Liver (tissue), 9 donors: ENCODE data around the gene COL5A1. TPM values are rescaled to one million over a fixed set of nuclear protein-coding genes. Genes with fewer than 3 reads are reported as not detected.

Experiments used
- DNase-seq: peaks from one replicate; pipeline ENCODE4 v3.0.0-alpha.2; 2017; ENCODE audit warnings: low spot score
- H3K27ac ChIP-seq, 2 donors: one replicate each; pipeline ENCODE4 v1.7.0; 2013; ENCODE audit warnings: inconsistent platforms in 2 of 2, low read length in 2 of 2, control low read depth in 1 of 2, low read depth in 1 of 2, mild to moderate bottlenecking in 1 of 2
- H3K27me3 ChIP-seq, 4 donors: one replicate each; pipeline versions ENCODE4 v1.6.1 to v1.7.0; 2013; ENCODE audit warnings: low read length in 3 of 4, inconsistent platforms in 1 of 4, mild to moderate bottlenecking in 1 of 4, moderate library complexity in 1 of 4; ENCODE audit not compliant: control insufficient read depth in 4 of 4, insufficient read depth in 4 of 4
- H3K36me3 ChIP-seq, 4 donors: one replicate each; pipeline versions ENCODE4 v1.6.1 to v1.7.0; 2013; ENCODE audit warnings: low read length in 3 of 4, mild to moderate bottlenecking in 3 of 4, low read depth in 1 of 4, moderate library complexity in 1 of 4; ENCODE audit not compliant: control insufficient read depth in 4 of 4, insufficient read depth in 3 of 4
- H3K4me1 ChIP-seq, 4 donors: one replicate each; pipeline versions ENCODE4 v1.6.1 to v1.7.0; 2013; ENCODE audit warnings: low read length in 3 of 4, mild to moderate bottlenecking in 3 of 4, moderate library complexity in 1 of 4; ENCODE audit not compliant: control insufficient read depth in 4 of 4, insufficient read depth in 4 of 4
- H3K4me3 ChIP-seq, 3 donors: one replicate each; pipeline versions ENCODE4 v1.6.1 to v1.7.0; 2013; ENCODE audit warnings: low read length in 3 of 3, control low read depth in 1 of 3, low read depth in 1 of 3, mild to moderate bottlenecking in 1 of 3
- H3K9ac ChIP-seq, 2 donors: one replicate each; pipeline ENCODE4 v1.7.0; 2013; ENCODE audit warnings: low read length in 2 of 2, mild to moderate bottlenecking in 2 of 2, moderate library complexity in 2 of 2, control low read depth in 1 of 2, low read depth in 1 of 2
- H3K9me3 ChIP-seq, 4 donors: one replicate each; pipeline versions ENCODE4 v1.6.1 to v1.7.0; 2013; ENCODE audit warnings: low read length in 3 of 4; ENCODE audit not compliant: control insufficient read depth in 4 of 4
- ATF3 ChIP-seq: IDR thresholded peaks from 2 replicates; pipeline ENCODE4 v1.6.1; 2016; ENCODE audit warnings: antibody characterized with exemption
- EGR1 ChIP-seq, 2 donors: IDR thresholded peaks; 2 replicates each; pipeline ENCODE4 v1.6.1; 2016 to 2018; ENCODE audit warnings: antibody characterized with exemption in 2 of 2, low read depth in 2 of 2
- FOXA1 ChIP-seq: IDR thresholded peaks from 2 replicates; pipeline ENCODE4 v1.6.1; 2016; ENCODE audit warnings: antibody characterized with exemption
- FOXA2 ChIP-seq: IDR thresholded peaks from 2 replicates; pipeline ENCODE4 v1.6.1; 2016; ENCODE audit warnings: antibody characterized with exemption
- GABPA ChIP-seq, 2 donors: IDR thresholded peaks in 1 of 2; conservative IDR thresholded peaks in 1 of 2; 2 replicates each; pipeline ENCODE4 v1.6.1; 2016; ENCODE audit warnings: antibody characterized with exemption in 2 of 2, mild to moderate bottlenecking in 1 of 2, moderate library complexity in 1 of 2
- HNF4A ChIP-seq, 2 donors: conservative IDR thresholded peaks; 2 replicates each; pipeline ENCODE4 v1.6.1; 2016; ENCODE audit warnings: antibody characterized with exemption in 2 of 2, mild to moderate bottlenecking in 2 of 2
- HNF4G ChIP-seq: IDR thresholded peaks from 2 replicates; pipeline ENCODE4 v1.6.1; 2016; ENCODE audit warnings: antibody characterized with exemption
- JUND ChIP-seq, 2 donors: IDR thresholded peaks; 2 replicates each; pipeline ENCODE4 v1.6.1; 2016; ENCODE audit warnings: antibody characterized with exemption in 2 of 2
- MAX ChIP-seq: IDR thresholded peaks from 2 replicates; pipeline ENCODE4 v1.6.1; 2016; ENCODE audit warnings: antibody characterized with exemption
- NR2F2 ChIP-seq: IDR thresholded peaks from 2 replicates; pipeline ENCODE4 v1.6.1; 2016; ENCODE audit warnings: antibody characterized with exemption
- RAD21 ChIP-seq, 2 donors: IDR thresholded peaks; 2 replicates each; pipeline ENCODE4 v1.6.1; 2016; ENCODE audit warnings: antibody characterized with exemption in 2 of 2, mild to moderate bottlenecking in 2 of 2
- RXRA ChIP-seq, 2 donors: IDR thresholded peaks; 2 replicates each; pipeline ENCODE4 v1.6.1; 2017 to 2018; ENCODE audit warnings: antibody characterized with exemption in 2 of 2, mild to moderate bottlenecking in 1 of 2
- SP1 ChIP-seq: IDR thresholded peaks from 2 replicates; pipeline ENCODE4 v1.6.1; 2018; ENCODE audit warnings: antibody characterized with exemption, mild to moderate bottlenecking
- TAF1 ChIP-seq: conservative IDR thresholded peaks from 2 replicates; pipeline ENCODE4 v1.6.1; 2016; ENCODE audit warnings: antibody characterized with exemption, mild to moderate bottlenecking
- YY1 ChIP-seq: IDR thresholded peaks from 2 replicates; pipeline ENCODE4 v1.6.1; 2016; ENCODE audit warnings: antibody characterized with exemption, mild to moderate bottlenecking
- WGBS: extraction: QIAGEN DNeasy Blood & Tissue Kit; methylation state at CpG from one replicate; pipeline ENCODE4 v1.1.7; 2013; 5-methylcytosine and 5-hydroxymethylcytosine counted together
- polyA plus RNA-seq, 2 donors: library from polyadenylated mRNA; stranded (reverse) in 1 of 2; unstranded in 1 of 2; fragments of 200-250 nt in 1 of 2; fragments of >200 nt in 1 of 2; fragmentation: Nextera tagmentation in 1 of 2; extraction: Ambion mirVana in 1 of 2; gene quantifications; one replicate each; pipeline versions ENCODE4 v1.2.1 to v1.2.3, GENCODE V29; 2013 to 2015
- total RNA-seq, 2 donors: library from RNA; depleted of rRNA; stranded (reverse); fragments of >200 nt; gene quantifications; one replicate each; pipeline ENCODE4 v1.2.3, GENCODE V29; 2014
- TF ChIP-seq, protein P1 (sequence below): IDR thresholded peaks from 2 replicates; pipeline ENCODE4 v1.6.1; 2016; ENCODE audit warnings: antibody characterized with exemption, mild to moderate bottlenecking
- TF ChIP-seq, protein P2 (sequence below): IDR thresholded peaks from 2 replicates; pipeline ENCODE4 v1.6.1; 2016; ENCODE audit warnings: antibody characterized with exemption
- TF ChIP-seq, protein P3 (sequence below): fragments of 150-350 bp; IDR thresholded peaks from 2 replicates; pipeline ENCODE4 v1.5.1; 2017; ENCODE audit warnings: improper control_type of control experiment, low read depth, low read length; ENCODE audit not compliant: missing input control
- donor health status: healthy.
- donor health status: healthy.
- donor health status: healthy.
- donor health status: healthy.
- donor health status: healthy.

The COL5A1 gene
- total and polyA plus RNA-seq, 4 donors = 0.67 to 15.6 (median 11.2) TPM

DNA sequence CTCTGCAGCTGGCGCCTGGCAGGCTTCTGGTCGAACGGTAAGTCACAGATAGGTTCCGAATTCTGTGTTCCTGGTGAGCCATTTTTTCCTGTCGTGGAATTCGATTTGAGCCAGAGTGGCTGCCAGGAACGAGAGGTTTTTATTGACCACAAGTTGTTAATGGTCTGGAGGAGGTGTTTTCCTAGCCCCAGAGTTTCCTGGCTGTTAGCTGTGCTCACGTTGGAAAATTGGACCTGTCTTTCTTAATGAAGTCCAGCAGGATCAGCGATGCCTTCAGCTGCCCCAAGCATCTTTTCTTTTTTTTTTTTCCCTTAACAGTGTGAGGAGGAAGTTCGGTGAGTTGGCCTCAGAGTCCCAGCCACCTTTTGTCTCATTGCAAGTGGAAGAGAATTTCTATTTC is 62.9 kb downstream of the COL5A1 start (continued):
- TF ChIP-seq FOXA1 = no peak

- Histone ChIP-seq H3K27ac (no peak overlapping the region), H3K4me1 (no peaks in the 10 kb centered on the region), H3K36me3 (no peaks in the 10 kb centered on the region), H3K27me3 (peaks cover 0 to 4% (median 0%) of the 10 kb centered on the region in 4 donors), H3K4me3 (no peak overlapping the region), H3K9me3 (no peaks in the 10 kb centered on the region), H3K9ac (no peak overlapping the region)
- no peak for DNase-seq
- 83% methylated on average over 9 of the region's 9 CpGs for WGBS
- no peak for TF ChIP-seq RXRA (IDR thresholded peaks at IDR 0.05)
- no peak for TF ChIP-seq FOXA1
- no peak for TF ChIP-seq HNF4A (conservative IDR thresholded peaks at IDR 0.05)
Measured at GRCh38 chr9:134705786-134706185, 64.2 kb downstream of the COL5A1 start.

DNA sequence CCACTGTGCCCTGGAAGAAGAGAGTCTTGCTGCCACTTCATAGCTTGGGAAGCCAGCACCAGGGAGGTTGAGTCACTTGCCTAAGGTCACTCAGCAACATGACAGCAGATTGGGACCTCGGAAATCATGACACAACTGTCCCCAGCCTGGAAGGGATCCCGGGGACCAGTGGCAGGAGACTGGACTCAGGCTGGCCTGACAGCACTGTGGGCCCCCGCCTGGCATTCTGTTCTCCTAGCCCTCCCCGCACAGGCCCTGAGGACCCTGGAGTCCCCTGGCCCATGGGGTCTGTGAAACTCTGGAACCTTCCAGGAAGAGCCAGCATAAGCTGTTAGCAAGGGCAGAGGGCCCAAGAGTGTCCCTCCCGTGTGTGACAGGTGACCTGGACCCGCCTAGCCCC is 64.9 kb downstream of the COL5A1 start:
- peaks cover 0 to 4% (median 0%) of the 10 kb centered on the region in 4 donors for H3K27me3 ChIP-seq
- H3K36me3 ChIP-seq = no peaks in the 10 kb centered on the region
- WGBS = 84% methylated on average over 6 of the region's 6 CpGs
- H3K4me3 ChIP-seq = no peak overlapping the region
- no peaks in the 10 kb centered on the region for H3K9me3 ChIP-seq
- TF ChIP-seq HNF4G = no peak
- TF ChIP-seq RAD21 (IDR thresholded peaks at IDR 0.05) = no peak
- no peak for TF ChIP-seq NR2F2
- TF ChIP-seq TAF1 = no peak
- TF ChIP-seq ATF3 = no peak
- no peak for TF ChIP-seq EGR1 (IDR thresholded peaks at IDR 0.05; ENCODE audit: low read depth in 2 of 2)
- TF ChIP-seq, protein P1, sequence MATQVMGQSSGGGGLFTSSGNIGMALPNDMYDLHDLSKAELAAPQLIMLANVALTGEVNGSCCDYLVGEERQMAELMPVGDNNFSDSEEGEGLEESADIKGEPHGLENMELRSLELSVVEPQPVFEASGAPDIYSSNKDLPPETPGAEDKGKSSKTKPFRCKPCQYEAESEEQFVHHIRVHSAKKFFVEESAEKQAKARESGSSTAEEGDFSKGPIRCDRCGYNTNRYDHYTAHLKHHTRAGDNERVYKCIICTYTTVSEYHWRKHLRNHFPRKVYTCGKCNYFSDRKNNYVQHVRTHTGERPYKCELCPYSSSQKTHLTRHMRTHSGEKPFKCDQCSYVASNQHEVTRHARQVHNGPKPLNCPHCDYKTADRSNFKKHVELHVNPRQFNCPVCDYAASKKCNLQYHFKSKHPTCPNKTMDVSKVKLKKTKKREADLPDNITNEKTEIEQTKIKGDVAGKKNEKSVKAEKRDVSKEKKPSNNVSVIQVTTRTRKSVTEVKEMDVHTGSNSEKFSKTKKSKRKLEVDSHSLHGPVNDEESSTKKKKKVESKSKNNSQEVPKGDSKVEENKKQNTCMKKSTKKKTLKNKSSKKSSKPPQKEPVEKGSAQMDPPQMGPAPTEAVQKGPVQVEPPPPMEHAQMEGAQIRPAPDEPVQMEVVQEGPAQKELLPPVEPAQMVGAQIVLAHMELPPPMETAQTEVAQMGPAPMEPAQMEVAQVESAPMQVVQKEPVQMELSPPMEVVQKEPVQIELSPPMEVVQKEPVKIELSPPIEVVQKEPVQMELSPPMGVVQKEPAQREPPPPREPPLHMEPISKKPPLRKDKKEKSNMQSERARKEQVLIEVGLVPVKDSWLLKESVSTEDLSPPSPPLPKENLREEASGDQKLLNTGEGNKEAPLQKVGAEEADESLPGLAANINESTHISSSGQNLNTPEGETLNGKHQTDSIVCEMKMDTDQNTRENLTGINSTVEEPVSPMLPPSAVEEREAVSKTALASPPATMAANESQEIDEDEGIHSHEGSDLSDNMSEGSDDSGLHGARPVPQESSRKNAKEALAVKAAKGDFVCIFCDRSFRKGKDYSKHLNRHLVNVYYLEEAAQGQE = no peak
- TF ChIP-seq GABPA (IDR thresholded peaks at IDR 0.05 in 1 of 2, conservative IDR thresholded peaks at IDR 0.05 in 1 of 2) = no peak
- no peak for TF ChIP-seq FOXA1
- TF ChIP-seq, protein P2, sequence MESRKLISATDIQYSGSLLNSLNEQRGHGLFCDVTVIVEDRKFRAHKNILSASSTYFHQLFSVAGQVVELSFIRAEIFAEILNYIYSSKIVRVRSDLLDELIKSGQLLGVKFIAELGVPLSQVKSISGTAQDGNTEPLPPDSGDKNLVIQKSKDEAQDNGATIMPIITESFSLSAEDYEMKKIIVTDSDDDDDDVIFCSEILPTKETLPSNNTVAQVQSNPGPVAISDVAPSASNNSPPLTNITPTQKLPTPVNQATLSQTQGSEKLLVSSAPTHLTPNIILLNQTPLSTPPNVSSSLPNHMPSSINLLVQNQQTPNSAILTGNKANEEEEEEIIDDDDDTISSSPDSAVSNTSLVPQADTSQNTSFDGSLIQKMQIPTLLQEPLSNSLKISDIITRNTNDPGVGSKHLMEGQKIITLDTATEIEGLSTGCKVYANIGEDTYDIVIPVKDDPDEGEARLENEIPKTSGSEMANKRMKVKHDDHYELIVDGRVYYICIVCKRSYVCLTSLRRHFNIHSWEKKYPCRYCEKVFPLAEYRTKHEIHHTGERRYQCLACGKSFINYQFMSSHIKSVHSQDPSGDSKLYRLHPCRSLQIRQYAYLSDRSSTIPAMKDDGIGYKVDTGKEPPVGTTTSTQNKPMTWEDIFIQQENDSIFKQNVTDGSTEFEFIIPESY = no peak
- TF ChIP-seq FOXA2 = no peak
- no peak for TF ChIP-seq MAX
- TF ChIP-seq RXRA (IDR thresholded peaks at IDR 0.05) = no peak
- TF ChIP-seq YY1 = no peak
- no peak for TF ChIP-seq JUND (IDR thresholded peaks at IDR 0.05)
- TF ChIP-seq, protein P3, sequence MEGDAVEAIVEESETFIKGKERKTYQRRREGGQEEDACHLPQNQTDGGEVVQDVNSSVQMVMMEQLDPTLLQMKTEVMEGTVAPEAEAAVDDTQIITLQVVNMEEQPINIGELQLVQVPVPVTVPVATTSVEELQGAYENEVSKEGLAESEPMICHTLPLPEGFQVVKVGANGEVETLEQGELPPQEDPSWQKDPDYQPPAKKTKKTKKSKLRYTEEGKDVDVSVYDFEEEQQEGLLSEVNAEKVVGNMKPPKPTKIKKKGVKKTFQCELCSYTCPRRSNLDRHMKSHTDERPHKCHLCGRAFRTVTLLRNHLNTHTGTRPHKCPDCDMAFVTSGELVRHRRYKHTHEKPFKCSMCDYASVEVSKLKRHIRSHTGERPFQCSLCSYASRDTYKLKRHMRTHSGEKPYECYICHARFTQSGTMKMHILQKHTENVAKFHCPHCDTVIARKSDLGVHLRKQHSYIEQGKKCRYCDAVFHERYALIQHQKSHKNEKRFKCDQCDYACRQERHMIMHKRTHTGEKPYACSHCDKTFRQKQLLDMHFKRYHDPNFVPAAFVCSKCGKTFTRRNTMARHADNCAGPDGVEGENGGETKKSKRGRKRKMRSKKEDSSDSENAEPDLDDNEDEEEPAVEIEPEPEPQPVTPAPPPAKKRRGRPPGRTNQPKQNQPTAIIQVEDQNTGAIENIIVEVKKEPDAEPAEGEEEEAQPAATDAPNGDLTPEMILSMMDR = no peak
- TF ChIP-seq SP1 = no peak
- TF ChIP-seq HNF4A (conservative IDR thresholded peaks at IDR 0.05) = no peak
- H3K4me1 ChIP-seq = no peaks in the 10 kb centered on the region
- H3K27ac ChIP-seq = peak overlapping the region; percentile 33 to 50
- DNase-seq = no peak
- no peak overlapping the region for H3K9ac ChIP-seq
